ENCODE results near the gene TIGD3. TPM values are rescaled to one million over a fixed set of nuclear protein-coding genes. Genes with fewer than 3 reads are reported as not detected.

The TIGD3 gene
- total and polyA plus RNA-seq, 9 of the 15 experiments (the other 6 are each of a cell fraction or from before 2014, with no cell fraction given) = 0.06 to 1.3 (median 0.56) TPM

DNA sequence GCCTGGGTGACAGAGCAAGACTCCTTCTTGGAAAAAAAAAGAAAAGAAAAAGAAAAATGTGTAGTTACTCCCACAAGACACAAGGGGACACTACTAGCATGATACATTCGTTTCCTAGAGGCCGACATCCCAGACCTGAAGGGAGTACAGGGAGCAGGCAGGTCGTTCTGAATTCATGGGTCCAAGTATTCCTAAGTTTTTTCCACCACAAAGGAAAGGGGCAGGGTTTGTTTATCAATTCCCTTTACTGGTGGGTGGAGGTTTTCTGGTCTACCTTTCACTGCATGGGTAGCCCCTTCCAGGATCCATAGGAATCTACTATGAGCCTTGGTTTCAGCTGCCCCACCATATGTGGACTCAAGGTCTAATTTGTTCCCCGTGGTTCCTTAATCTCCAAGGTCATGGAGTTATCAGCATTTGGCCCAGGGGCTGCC is 11.8 kb downstream of the TIGD3 start (continued):
- TF ChIP-seq, protein P1, sequence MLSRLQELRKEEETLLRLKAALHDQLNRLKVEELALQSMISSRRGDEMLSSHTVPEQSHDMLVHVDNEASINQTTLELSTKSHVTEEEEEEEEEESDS (CRISPR knock-in tag; IDR thresholded peaks at IDR 0.05) = no peak
- TF ChIP-seq, protein P2, sequence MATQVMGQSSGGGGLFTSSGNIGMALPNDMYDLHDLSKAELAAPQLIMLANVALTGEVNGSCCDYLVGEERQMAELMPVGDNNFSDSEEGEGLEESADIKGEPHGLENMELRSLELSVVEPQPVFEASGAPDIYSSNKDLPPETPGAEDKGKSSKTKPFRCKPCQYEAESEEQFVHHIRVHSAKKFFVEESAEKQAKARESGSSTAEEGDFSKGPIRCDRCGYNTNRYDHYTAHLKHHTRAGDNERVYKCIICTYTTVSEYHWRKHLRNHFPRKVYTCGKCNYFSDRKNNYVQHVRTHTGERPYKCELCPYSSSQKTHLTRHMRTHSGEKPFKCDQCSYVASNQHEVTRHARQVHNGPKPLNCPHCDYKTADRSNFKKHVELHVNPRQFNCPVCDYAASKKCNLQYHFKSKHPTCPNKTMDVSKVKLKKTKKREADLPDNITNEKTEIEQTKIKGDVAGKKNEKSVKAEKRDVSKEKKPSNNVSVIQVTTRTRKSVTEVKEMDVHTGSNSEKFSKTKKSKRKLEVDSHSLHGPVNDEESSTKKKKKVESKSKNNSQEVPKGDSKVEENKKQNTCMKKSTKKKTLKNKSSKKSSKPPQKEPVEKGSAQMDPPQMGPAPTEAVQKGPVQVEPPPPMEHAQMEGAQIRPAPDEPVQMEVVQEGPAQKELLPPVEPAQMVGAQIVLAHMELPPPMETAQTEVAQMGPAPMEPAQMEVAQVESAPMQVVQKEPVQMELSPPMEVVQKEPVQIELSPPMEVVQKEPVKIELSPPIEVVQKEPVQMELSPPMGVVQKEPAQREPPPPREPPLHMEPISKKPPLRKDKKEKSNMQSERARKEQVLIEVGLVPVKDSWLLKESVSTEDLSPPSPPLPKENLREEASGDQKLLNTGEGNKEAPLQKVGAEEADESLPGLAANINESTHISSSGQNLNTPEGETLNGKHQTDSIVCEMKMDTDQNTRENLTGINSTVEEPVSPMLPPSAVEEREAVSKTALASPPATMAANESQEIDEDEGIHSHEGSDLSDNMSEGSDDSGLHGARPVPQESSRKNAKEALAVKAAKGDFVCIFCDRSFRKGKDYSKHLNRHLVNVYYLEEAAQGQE (IDR thresholded peaks at IDR 0.05; ENCODE audit: borderline replicate concordance) = peak; percentile 83; the same call in 1 of the 2 replicates
- TF ChIP-seq, protein P2 (CRISPR knock-in tag; IDR thresholded peaks at IDR 0.05; ENCODE audit: low read depth) = no peak
- TF ChIP-seq SLC30A9 (CRISPR knock-in tag; IDR thresholded peaks at IDR 0.05) = no peak
- TF ChIP-seq, protein P3, sequence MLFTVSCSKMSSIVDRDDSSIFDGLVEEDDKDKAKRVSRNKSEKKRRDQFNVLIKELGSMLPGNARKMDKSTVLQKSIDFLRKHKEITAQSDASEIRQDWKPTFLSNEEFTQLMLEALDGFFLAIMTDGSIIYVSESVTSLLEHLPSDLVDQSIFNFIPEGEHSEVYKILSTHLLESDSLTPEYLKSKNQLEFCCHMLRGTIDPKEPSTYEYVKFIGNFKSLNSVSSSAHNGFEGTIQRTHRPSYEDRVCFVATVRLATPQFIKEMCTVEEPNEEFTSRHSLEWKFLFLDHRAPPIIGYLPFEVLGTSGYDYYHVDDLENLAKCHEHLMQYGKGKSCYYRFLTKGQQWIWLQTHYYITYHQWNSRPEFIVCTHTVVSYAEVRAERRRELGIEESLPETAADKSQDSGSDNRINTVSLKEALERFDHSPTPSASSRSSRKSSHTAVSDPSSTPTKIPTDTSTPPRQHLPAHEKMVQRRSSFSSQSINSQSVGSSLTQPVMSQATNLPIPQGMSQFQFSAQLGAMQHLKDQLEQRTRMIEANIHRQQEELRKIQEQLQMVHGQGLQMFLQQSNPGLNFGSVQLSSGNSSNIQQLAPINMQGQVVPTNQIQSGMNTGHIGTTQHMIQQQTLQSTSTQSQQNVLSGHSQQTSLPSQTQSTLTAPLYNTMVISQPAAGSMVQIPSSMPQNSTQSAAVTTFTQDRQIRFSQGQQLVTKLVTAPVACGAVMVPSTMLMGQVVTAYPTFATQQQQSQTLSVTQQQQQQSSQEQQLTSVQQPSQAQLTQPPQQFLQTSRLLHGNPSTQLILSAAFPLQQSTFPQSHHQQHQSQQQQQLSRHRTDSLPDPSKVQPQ (CRISPR knock-in tag; IDR thresholded peaks at IDR 0.05; ENCODE audit: borderline replicate concordance) = no peak
- TF ChIP-seq E2F3 (CRISPR knock-in tag; IDR thresholded peaks at IDR 0.05) = no peak
- TF ChIP-seq ZBTB1 (CRISPR knock-in tag; IDR thresholded peaks at IDR 0.05; ENCODE audit: borderline replicate concordance, low read depth) = no peak
- peak; percentile 90 for TF ChIP-seq BRD9 (IDR thresholded peaks at IDR 0.05; ENCODE audit: low read depth, partially characterized antibody)
- TF ChIP-seq NCOA2 (IDR thresholded peaks at IDR 0.05; ENCODE audit: partially characterized antibody in 2 of 2) = no peak
- no peak for TF ChIP-seq TAF7 (tag; IDR thresholded peaks at IDR 0.05)
- peak; percentile 61; the same call in 1 of the 2 replicates for TF ChIP-seq ARID2 (IDR thresholded peaks at IDR 0.05)
- TF ChIP-seq, protein P4, sequence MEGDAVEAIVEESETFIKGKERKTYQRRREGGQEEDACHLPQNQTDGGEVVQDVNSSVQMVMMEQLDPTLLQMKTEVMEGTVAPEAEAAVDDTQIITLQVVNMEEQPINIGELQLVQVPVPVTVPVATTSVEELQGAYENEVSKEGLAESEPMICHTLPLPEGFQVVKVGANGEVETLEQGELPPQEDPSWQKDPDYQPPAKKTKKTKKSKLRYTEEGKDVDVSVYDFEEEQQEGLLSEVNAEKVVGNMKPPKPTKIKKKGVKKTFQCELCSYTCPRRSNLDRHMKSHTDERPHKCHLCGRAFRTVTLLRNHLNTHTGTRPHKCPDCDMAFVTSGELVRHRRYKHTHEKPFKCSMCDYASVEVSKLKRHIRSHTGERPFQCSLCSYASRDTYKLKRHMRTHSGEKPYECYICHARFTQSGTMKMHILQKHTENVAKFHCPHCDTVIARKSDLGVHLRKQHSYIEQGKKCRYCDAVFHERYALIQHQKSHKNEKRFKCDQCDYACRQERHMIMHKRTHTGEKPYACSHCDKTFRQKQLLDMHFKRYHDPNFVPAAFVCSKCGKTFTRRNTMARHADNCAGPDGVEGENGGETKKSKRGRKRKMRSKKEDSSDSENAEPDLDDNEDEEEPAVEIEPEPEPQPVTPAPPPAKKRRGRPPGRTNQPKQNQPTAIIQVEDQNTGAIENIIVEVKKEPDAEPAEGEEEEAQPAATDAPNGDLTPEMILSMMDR (IDR thresholded peaks at IDR 0.05 in 2 of 3, conservative IDR thresholded peaks at IDR 0.05 in 1 of 3; ENCODE audit: insufficient read depth in 2 of 3, low read depth in 1 of 3, low read length in 3 of 3) = peak; percentile 74 to 93 (median 78)
- 0 out of 2 replicates have a peak, but pooled peaks have one; percentile 34 for TF ChIP-seq MTA3 (IDR thresholded peaks at IDR 0.05; ENCODE audit: borderline replicate concordance)
- 0 out of 2 replicates have a peak, but pooled peaks have one; percentile 41 for TF ChIP-seq LCOR (CRISPR knock-in tag; IDR thresholded peaks at IDR 0.05)
- 0 out of 4 replicates have a peak, but pooled peaks of 1 of the 2 experiments have one; percentile 7 for TF ChIP-seq NRF1 (conservative IDR thresholded peaks at IDR 0.05 in 1 of 2, IDR thresholded peaks at IDR 0.05 in 1 of 2)
